HG03097 (cell line): ENCODE data around the gene PRMT5.

Source experiments
- ATAC-seq: cut with Tn5 transposase; IDR thresholded peaks from one replicate; pipeline ENCODE4 v1.9.1; 2021; ENCODE audit not compliant: unreplicated experiment, low FRiP score

PRMT5 gene

DNA sequence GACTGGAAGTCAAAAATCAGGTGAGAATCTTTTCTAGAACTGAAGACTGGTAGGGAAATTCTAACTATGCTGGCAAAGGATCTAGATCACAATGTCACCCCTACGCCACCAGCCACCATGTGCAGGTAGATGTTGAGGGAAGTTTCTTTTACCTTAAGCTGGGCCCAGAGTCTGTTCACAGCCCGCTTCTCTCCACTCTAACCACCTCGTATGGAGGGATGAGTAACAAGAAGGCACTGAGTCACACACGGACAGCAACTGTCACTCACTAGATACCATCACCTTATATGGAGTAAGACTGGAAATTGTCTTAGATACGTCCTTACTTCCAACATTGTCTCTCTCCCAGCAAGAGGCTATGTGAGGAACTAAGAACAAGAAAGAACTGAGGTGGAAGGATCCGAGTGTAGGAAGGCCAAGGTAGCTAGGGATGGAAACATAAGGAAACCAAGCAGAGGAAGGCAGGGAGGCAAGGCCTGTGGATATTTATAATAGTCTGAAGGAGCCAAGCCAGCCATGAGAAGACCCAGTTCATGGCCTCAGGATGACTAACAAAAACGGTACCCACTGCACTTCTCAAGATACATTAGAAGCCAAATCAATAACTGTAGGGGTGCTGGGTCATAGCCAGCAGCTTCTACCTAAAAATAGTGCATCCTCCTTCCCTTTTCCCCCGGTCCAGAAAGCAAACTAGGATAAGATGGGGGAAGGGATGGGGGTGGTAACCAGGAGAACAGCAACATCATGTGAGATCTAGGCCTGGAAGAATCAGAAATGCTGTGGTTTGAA, 30.7 kb downstream of the PRMT5 start:
- no peak for ATAC-seq

DNA sequence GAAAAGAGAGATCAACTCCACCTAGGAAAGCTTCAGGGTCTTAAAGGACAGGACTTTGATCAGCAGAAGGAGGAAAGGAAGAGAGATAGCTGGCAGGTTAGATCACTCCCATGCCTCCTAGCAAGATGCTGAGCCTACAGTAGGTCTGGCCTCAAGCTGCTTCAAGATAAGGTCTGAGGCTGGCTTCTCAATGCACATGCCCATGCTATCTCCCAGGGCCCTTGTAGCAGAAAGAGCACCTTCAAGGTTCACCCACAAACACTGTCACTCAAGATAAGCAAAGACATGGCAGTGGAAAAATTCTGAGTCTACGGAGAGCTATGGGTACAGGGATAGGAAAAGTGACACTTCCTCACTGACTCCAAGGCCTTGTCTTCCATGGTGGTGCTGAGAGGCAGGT, 31.8 kb downstream of the PRMT5 start:
- ATAC-seq = no peak

GRCh38 chr14:22896760-22897159, 32.4 kb downstream of the PRMT5 start:
- no peak for ATAC-seq

DNA sequence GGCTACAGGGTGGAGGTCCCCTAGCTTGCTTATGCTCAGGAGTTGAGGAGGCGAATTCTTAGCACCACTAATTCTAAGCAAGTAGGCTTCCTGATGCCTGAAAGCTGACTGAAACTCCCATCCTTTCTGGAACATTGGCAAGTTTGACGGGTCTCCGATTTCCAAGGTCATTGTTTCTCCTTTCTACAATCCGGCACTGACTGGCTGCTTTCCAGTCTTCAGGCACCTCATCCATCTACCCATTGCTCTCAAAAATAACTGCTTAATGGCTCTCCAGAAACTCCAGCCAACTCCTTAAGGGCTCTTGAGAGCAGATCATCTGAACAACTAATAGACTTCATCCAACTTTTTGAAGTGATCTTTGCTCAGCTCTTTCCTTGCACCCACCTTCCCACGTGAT, 32.8 kb downstream of the PRMT5 start:
- no peak for ATAC-seq

- ATAC-seq = no peak
These were observed 33.8 kb downstream of the PRMT5 start for GRCh38 chr14:22895402-22895801.

DNA sequence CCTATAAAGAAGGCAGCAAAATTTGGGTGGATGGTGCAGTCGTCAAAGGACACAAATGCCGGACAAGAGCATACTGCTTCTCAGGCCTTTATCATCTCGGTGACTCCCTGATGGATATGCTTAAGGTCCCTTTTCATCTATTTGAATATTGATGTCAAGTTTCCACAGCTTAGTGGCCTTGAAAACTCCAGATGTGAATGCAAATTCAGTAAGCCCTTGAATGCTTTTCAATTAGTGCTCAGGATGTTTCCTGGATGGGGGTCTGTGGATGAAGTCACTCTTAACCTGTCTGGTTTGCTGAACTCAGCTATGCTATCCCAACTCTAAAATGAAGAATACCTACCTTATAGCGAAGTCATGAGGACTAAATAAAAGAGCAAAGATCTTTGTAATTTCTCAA, 35.5 kb downstream of the PRMT5 start:
- ATAC-seq = no peak

DNA sequence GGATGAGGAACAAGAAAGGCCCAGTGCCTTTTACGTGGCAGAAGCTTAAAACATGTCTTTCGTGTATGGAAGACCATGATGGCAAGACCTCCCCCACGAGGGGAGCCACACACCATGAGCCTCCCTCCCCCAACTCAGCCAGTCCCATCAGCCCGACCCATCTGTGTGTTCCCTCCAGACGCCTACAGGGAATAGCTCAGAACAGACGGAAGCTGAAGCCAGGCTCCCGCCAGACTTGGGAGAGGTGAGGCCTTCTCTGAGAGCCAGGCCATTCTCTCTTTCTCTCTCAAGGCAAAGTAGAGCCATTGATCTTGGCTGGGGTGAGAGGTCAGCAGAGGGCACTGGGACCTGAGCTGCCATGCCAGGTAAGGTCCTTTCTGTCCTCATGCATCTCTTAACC, 36.7 kb downstream of the PRMT5 start:
- no peak for ATAC-seq

GRCh38 chr14:22890416-22890815, 38.8 kb downstream of the PRMT5 start:
- no peak for ATAC-seq

DNA sequence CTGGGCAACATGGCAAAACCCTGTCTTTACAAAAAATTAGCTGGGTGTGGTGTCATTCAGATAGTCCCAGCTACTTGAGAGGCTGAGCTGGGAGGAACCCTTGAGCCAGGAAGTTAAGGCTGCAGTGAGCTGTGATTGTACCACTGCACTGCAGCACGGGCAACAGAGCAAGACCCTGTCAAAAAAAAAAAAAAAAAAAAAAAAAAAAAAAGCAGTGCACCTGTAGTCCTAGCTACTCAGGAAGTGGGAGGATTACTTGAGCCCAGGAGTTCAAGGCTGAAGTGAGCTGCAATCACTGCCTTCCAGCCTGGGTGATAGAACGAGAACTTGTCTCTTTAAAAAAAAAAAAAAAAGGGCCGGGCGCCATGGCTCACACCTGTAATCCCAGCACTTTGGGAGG, 40.5 kb downstream of the PRMT5 start:
- no peak for ATAC-seq

GRCh38 chr14:22887990-22888378, 41.2 kb downstream of the PRMT5 start:
- no peak for ATAC-seq

- ATAC-seq = peak; percentile 37
These were observed 41.8 kb downstream of the PRMT5 start for GRCh38 chr14:22887260-22887989.

DNA sequence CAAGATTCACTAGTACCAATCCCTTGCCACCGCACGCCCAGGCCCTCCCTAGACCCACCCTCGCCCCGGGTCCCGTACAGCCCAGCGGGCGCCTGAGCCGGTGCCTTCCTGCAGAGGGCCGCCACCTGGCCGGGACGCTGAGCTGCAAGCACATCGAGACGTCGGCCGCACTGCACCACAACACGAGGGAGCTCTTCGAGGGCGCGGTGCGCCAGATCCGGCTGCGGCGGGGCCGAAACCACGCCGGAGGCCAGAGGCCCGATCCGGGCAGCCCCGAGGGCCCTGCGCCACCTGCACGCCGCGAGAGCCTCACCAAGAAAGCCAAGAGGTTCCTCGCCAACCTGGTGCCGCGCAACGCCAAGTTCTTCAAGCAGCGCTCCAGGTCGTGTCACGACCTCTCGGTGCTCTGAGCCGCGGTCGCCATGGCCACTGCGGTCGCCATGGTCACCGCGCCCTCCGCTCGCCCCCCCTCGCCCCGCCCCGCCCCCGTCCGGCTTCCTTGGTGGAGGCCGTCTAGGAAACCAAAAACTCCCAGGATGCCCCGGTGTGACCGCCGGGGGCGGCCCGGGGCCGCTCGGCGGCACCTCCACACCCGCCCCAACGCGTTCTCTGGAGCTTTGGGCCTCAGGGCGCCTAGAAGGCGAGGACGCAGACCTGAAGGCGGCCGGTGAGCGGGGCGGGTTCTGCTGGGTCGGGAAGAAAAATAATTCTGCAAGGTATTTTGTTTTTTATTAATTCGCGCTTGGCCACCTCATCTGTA, 42.5 kb downstream of the PRMT5 start:
- peak; percentile 42 for ATAC-seq

GRCh38 chr14:22885975-22886374, 43.2 kb downstream of the PRMT5 start:
- no peak for ATAC-seq

GRCh38 chr14:22884738-22885523, 44.2 kb downstream of the PRMT5 start:
- ATAC-seq = no peak

DNA sequence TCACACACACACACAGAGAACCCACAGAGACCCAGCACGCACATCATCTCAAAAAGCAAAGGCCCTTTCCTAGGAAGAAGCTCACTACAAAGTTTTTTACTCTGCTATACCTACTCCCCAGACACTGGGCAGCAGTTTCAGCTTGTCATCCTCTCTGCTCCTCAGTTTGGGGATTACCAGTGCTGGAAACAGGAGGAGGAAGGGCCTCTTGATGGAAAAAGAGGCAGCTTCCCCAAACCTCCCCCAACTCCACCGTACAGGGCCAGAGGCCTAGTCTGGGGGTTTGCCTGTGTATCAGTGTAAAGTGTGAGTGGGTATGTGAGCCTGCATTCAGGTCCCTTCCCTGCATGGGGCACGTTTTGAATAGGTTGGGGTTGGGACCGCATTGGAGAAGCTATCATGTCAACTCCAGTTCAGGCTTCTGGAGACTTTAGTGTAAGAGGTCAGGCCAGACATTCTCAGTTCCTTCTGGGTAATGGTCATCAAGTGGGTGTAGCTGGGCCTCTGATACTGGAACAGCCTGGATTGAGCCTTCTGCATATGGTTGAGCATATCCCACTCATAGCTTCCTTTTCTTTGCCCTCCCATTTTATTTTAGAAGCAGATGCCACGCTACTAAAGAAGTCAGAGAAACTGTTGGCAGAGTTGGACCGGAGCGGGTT, 45.0 kb downstream of the PRMT5 start:
- no peak for ATAC-seq

GRCh38 chr14:22883173-22883976, 45.8 kb downstream of the PRMT5 start, which contains the start of gene REM2:
REM2 (plus strand) TSS chr14:22883222; CDS start chr14:22883288, 66 bp downstream.
- no peak for ATAC-seq

DNA sequence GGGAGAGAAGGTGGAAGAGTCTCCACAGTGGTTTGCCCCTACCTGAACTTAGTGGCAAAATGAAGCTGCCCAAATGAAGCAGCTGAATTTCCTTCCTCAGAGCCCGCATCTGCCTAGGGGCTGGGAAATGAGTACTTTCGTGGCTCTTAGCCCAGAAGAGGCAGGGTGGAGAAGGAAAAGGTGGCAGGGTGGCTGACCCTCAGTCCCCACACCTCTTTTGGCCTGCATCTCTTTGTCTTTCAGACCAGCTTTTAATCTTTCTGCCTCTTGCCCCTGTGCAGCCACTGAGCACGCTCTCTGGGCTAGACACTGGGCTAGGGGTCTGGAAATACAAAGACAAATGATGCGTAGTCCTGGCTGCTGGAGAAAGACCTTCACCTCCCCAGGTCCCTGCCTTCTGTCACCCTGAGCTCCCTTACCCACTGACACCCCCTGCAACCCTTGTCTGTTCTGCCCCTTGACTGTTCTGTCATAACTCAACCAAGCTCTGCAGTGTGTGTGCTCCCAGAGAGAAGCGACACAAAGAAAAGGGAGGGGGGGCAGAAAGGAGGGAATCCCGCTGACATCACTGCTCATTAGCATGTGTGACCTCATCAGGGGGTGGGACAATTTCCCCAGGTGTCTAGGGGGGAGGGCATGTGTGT, 46.5 kb downstream of the PRMT5 start:
- no peak for ATAC-seq

GRCh38 chr14:22882064-22882463, 47.1 kb downstream of the PRMT5 start:
- no peak for ATAC-seq
